ENCODE data around the gene STRIP1. TPM values are rescaled to one million over a fixed set of nuclear protein-coding genes. Genes with fewer than 3 reads are reported as not detected.

STRIP1 gene
- total RNA-seq, 1 donor from 2014 or later, result 18.1 TPM

DNA sequence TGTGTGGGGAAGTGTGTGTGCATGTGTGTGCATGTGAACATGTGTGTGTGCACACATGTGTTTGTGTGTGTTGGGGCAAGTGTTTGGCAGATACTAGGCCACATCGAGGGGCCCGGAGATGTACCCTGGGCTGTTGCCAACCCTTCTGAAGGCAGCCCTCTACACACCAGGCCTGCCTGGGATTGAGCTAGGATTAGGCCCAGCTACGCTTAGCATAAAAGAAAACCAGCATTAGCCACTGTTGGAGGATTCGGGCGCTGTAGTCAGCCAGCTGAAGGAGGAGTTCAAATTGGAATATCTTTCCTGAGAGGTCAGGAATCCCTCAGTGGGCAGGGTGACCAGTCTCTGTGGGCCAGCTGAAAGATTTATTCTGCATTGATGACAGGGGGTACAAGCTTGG is 46.6 kb downstream of the STRIP1 start:
- H3K36me3 ChIP-seq, result no peaks in the 10 kb centered on the region
- H3K27me3 ChIP-seq (ENCODE audit: low read depth), result peaks cover 89% of the 10 kb centered on the region
- TF ChIP-seq, protein P1, sequence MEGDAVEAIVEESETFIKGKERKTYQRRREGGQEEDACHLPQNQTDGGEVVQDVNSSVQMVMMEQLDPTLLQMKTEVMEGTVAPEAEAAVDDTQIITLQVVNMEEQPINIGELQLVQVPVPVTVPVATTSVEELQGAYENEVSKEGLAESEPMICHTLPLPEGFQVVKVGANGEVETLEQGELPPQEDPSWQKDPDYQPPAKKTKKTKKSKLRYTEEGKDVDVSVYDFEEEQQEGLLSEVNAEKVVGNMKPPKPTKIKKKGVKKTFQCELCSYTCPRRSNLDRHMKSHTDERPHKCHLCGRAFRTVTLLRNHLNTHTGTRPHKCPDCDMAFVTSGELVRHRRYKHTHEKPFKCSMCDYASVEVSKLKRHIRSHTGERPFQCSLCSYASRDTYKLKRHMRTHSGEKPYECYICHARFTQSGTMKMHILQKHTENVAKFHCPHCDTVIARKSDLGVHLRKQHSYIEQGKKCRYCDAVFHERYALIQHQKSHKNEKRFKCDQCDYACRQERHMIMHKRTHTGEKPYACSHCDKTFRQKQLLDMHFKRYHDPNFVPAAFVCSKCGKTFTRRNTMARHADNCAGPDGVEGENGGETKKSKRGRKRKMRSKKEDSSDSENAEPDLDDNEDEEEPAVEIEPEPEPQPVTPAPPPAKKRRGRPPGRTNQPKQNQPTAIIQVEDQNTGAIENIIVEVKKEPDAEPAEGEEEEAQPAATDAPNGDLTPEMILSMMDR (IDR thresholded peaks at IDR 0.05; ENCODE audit: borderline replicate concordance), result no peak
- intact Hi-C loops (cut with micrococcal nuclease), result no loop called here
- no peak overlapping the region for H3K4me3 ChIP-seq
- no peak for DNase-seq
- H3K4me1 ChIP-seq, result peaks cover 23% of the 10 kb centered on the region
- no peaks in the 10 kb centered on the region for H3K9me3 ChIP-seq (replicated peaks)
- no peak overlapping the region for H3K27ac ChIP-seq (replicated peaks)

DNA sequence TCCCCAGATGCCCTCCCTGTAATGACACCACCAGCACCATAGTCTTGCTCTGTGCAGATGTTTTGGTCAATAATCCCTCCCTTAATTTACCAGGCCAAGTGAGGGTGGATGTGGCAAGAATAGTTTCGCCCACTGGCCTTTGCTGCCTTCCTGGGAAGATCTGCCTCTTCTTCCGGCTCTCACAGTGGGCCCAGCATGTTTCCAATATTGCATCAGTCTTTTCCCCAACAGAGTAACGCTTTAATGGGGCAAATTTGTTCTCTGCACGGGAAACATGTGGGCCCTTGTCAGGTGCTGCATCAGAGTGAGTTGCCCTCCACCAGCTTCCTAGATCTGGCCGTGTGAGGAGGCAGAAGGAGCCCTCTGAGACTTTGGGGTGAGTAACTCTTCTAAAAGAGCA is 48.1 kb downstream of the STRIP1 start:
- peaks cover 23% of the 10 kb centered on the region for H3K4me1 ChIP-seq
- intact Hi-C loops (cut with micrococcal nuclease), result no loop called here
- no peak for DNase-seq
- no peaks in the 10 kb centered on the region for H3K9me3 ChIP-seq (replicated peaks)
- H3K27me3 ChIP-seq (ENCODE audit: low read depth), result peaks cover 89% of the 10 kb centered on the region
- TF ChIP-seq, protein P1 (IDR thresholded peaks at IDR 0.05; ENCODE audit: borderline replicate concordance), result no peak
- H3K4me3 ChIP-seq, result no peak overlapping the region
- H3K36me3 ChIP-seq, result no peaks in the 10 kb centered on the region
- H3K27ac ChIP-seq (replicated peaks), result no peak overlapping the region

DNA sequence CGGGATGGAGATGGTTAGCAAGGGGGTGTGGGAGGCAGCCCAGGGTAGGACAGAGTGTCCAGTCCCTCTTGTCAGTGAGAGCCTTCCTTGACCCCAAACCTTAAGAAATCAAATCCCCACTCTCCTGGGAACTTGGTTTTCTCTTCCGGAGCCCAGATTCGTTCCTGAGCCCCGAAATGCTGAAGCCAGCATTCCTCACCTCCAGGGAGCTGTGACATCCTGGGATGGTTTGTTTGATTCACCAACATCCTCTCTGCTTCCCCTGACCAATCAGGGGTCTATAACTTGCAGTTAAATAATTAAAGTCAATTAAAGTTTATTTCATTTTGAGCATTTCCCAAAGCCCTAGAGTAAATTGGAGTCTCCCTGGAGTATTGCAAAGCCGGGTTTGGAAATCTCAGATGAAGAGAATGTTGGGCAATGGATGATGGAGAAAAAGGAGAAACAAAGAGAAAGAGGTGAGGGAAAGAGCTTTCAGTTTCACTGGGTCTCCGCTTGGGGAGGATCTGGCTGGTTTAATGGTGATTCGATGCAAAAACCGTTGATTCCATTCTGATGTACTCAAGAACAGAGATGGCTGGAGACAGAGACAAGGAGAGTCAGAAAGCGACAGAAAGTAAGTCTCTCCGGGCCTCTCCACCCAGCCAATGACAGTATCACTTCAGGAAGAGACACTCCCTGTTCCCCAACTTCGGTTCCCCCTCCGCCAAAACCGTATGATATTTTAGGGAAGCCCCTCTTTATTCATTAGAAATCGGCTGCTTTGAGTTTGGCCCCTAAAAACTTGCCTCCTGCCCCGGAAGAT is 48.8 kb downstream of the STRIP1 start:
- H3K27ac ChIP-seq (replicated peaks), result no peak overlapping the region
- peaks cover 25% of the 10 kb centered on the region for H3K4me1 ChIP-seq
- H3K36me3 ChIP-seq, result no peaks in the 10 kb centered on the region
- intact Hi-C loops (cut with micrococcal nuclease), result no loop called here
- DNase-seq, result no peak
- peak overlapping the region; percentile 79 for H3K4me3 ChIP-seq
- TF ChIP-seq, protein P1 (IDR thresholded peaks at IDR 0.05; ENCODE audit: borderline replicate concordance), result no peak
- no peaks in the 10 kb centered on the region for H3K9me3 ChIP-seq (replicated peaks)
- peaks cover 86% of the 10 kb centered on the region for H3K27me3 ChIP-seq (ENCODE audit: low read depth)

DNA sequence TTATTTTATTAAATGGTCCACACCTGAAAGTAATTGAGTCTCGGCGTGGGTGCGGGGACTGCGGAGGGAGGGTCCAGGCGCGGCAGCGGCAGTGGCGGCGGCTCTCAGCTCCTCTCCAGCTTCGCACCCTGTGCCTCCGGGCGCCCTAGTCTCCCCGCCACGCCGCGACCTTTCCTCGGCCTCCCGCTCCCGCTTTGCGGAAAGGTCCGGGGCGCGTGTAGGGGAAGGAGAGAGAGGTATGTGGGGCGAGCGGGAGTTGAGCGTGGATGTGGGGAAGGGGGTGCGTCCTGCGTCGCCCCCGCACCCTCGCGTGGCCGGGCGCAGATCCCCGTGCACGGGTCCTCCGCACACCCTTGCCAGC is 49.4 kb downstream of the STRIP1 start:
- no peak for DNase-seq
- Histone ChIP-seq H3K27ac (replicated peaks) (peak overlapping the region; percentile 78), H3K9me3 (replicated peaks) (no peaks in the 10 kb centered on the region), H3K4me1 (peaks cover 30% of the 10 kb centered on the region), H3K4me3 (peak overlapping the region; percentile 79), H3K36me3 (no peaks in the 10 kb centered on the region), H3K27me3 (ENCODE audit: low read depth) (peaks cover 86% of the 10 kb centered on the region)
- TF ChIP-seq, protein P1 (IDR thresholded peaks at IDR 0.05; ENCODE audit: borderline replicate concordance), result no peak
- intact Hi-C loops (cut with micrococcal nuclease), result no loop called here

DNA sequence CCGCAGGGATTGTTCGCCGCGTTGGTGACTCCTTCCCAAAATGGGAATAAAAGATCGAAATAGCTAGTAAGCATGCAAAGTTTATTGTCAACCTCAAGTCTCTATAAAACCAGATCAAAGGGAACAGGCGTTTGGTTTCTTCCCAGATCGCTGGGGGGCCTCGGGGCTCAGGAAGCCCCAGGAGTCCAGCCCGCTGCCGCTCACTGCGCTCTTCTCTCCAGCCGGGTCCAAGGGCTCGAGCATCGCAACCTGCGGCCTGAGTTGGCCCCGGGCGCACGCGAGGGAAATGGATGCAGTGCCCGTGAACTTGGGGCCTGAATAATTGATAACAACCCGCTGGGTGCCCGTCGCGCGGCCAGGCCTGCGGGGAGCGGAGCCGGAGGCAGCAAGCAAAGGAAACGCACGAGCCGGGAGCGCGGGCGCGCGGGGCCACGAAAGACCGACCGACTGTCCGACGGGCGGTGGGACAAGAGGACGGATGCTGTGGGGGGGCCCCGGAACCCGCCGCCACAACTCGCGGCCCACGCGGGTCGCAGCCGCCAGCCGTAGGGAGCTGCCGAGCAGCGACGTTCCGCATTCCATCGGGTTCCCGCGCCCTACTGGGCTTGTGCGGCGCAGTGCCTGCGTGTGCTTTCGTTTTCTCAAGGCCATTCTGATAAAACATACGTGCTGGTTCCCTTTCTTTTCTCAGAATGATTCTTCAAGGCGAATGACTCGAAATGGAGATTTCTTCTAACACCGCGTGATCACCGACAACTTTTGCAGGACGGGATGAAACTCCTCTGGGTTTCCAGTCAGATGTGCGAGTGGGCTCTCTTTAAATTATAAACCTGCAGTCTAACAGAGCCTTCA is 50.0 kb downstream of the STRIP1 start:
- Histone ChIP-seq H3K27ac (replicated peaks) (peak overlapping the region; percentile 78), H3K27me3 (ENCODE audit: low read depth) (peaks cover 88% of the 10 kb centered on the region), H3K9me3 (replicated peaks) (no peaks in the 10 kb centered on the region), H3K36me3 (no peaks in the 10 kb centered on the region), H3K4me1 (peaks cover 30% of the 10 kb centered on the region), H3K4me3 (peak overlapping the region; percentile 79)
- intact Hi-C loops (cut with micrococcal nuclease), result no loop called here
- TF ChIP-seq, protein P1 (IDR thresholded peaks at IDR 0.05; ENCODE audit: borderline replicate concordance), result no peak
- peak; percentile 43 for DNase-seq
